HCT116 (cell line): ENCODE measurements around the gene ACACB. TPM values are rescaled to one million over a fixed set of nuclear protein-coding genes. Genes with fewer than 3 reads are reported as not detected.

Experiments used
- ATAC-seq: fragments of 200-7000 bp; cut with Tn5 transposase; 2 replicates; pipeline ENCODE4 v1.9.1; 2020; ENCODE audit warnings: mild to moderate bottlenecking, moderate library complexity
- BruUV-seq: library from RNA; stranded (reverse); fragments of 400-500 nt; replicated peaks from 2 replicates; lab custom pipeline; 2021; lab: Mats Ljungman, UMichigan
- CTCF ChIA-PET: fragments of 300-600 bp; sonication (Branson Sonifier 250); formaldehyde crosslinking; loops from one replicate; lab custom pipeline; 2021; ENCODE audit warnings: antibody characterized with exemption; lab: Charles Lee
- POLR2A ChIA-PET: fragments of 300-600, 350-600 bp; sonication (Branson Sonifier 250); formaldehyde crosslinking; loops from one replicate; lab custom pipeline; 2021; ENCODE audit warnings: antibody characterized with exemption; lab: Charles Lee
- RAD21 ChIA-PET, 2 experiments: fragments of 300-600 bp; sonication (Branson Sonifier 250); formaldehyde crosslinking; loops; one replicate each; lab custom pipeline; 2023; ENCODE audit warnings: low total read pairs in 2 of 2; ENCODE audit not compliant: uncharacterized antibody in 2 of 2, unreplicated experiment in 2 of 2, low non-redundant PET in 1 of 2; lab: Charles Lee
- DNase-seq: peaks from one replicate; pipeline ENCODE4 v3.0.0-alpha.2; 2010; ENCODE audit warnings: low read depth, low spot score
- H2AFZ ChIP-seq: fragments of 200-600 bp; shearing (Covaris generic), sonication (generic); 2 replicates; pipeline ENCODE4 v1.6.1; 2017; ENCODE audit warnings: low read depth, mixed run types, mixed read lengths, antibody characterized with exemption, low read length; ENCODE audit not compliant: poor library complexity, severe bottlenecking
- H3K27ac ChIP-seq: 2 replicates; pipeline ENCODE4 v1.5.1; 2012; ENCODE audit warnings: low read depth, low read length
- H3K27me3 ChIP-seq: fragments of 200-600 bp; sonication (generic); 2 replicates; pipeline ENCODE4 v1.6.1; 2016; ENCODE audit warnings: mixed run types, low read length, mixed read lengths; ENCODE audit not compliant: insufficient read depth
- H3K36me3 ChIP-seq, 2 experiments: fragments of 200-500 bp in 1 of 2; fragments of 200-600 bp in 1 of 2; sonication (Bioruptor generic) in 1 of 2; sonication (generic) in 1 of 2; 2 replicates each; pipeline versions ENCODE4 v1.5.1 to v1.6.1; 2014 to 2016; ENCODE audit warnings: low read length in 2 of 2, inconsistent platforms in 1 of 2, mixed read lengths in 1 of 2, mixed run types in 1 of 2; ENCODE audit not compliant: insufficient read depth in 2 of 2, control insufficient read depth in 1 of 2
- H3K4me1 ChIP-seq, 2 experiments: fragments of 200-600 bp in 1 of 2; sonication (generic) in 1 of 2; 2 replicates each; pipeline versions ENCODE4 v1.5.1 to v1.6.1; 2012 to 2017; ENCODE audit warnings: low read length in 2 of 2, inconsistent platforms in 1 of 2, mild to moderate bottlenecking in 1 of 2, mixed read lengths in 1 of 2, mixed run types in 1 of 2, moderate library complexity in 1 of 2; ENCODE audit not compliant: insufficient read depth in 2 of 2, control insufficient read depth in 1 of 2
- H3K4me2 ChIP-seq: fragments of 200-600 bp; sonication (generic); 2 replicates; pipeline ENCODE4 v1.6.1; 2017; ENCODE audit warnings: mixed run types, low read length, mixed read lengths
- H3K4me3 ChIP-seq, 2 experiments: fragments of 200-600 bp in 1 of 2; sonication (generic) in 1 of 2; replicated peaks in 1 of 2; 2 replicates each; pipeline ENCODE4 v1.5.1; 2011 to 2016; ENCODE audit warnings: low read length in 2 of 2, control low read depth in 1 of 2, low read depth in 1 of 2, mild to moderate bottlenecking in 1 of 2, mixed read lengths in 1 of 2, mixed run types in 1 of 2
- H3K79me2 ChIP-seq: fragments of 200-600 bp; sonication (generic); 2 replicates; pipeline ENCODE4 v1.6.1; 2017; ENCODE audit warnings: mild to moderate bottlenecking, mixed run types, low read length, moderate library complexity, mixed read lengths; ENCODE audit not compliant: insufficient read depth
- H3K9ac ChIP-seq: fragments of 200-600 bp; sonication (generic); 2 replicates; pipeline ENCODE4 v1.6.1; 2016; ENCODE audit warnings: low read length, mixed read lengths
- H3K9me2 ChIP-seq: fragments of 200-600 bp; sonication (generic), shearing (Covaris generic); 2 replicates; pipeline ENCODE4 v1.6.1; 2017; ENCODE audit warnings: mixed run types, mild to moderate bottlenecking, moderate library complexity; ENCODE audit not compliant: insufficient read depth
- H3K9me3 ChIP-seq, 2 experiments: fragments of 200-500 bp in 1 of 2; fragments of 200-600 bp in 1 of 2; sonication (Bioruptor generic) in 1 of 2; sonication (generic) in 1 of 2; 2 replicates each; pipeline ENCODE4 v1.6.1; 2014 to 2017; ENCODE audit warnings: low read length in 2 of 2, mixed read lengths in 2 of 2, inconsistent platforms in 1 of 2, low read depth in 1 of 2, mild to moderate bottlenecking in 1 of 2, mixed run types in 1 of 2, moderate library complexity in 1 of 2; ENCODE audit not compliant: control insufficient read depth in 1 of 2, insufficient read depth in 1 of 2
- H4K20me1 ChIP-seq: fragments of 200-600 bp; sonication (generic), shearing (Covaris generic); 2 replicates; pipeline ENCODE4 v1.6.1; 2017; ENCODE audit warnings: mixed run types, mild to moderate bottlenecking, moderate library complexity; ENCODE audit not compliant: insufficient read depth
- CBX3 ChIP-seq: IDR thresholded peaks from 2 replicates; pipeline ENCODE4 v1.6.1; 2012; ENCODE audit warnings: low read depth
- CEBPB ChIP-seq: IDR thresholded peaks from 2 replicates; pipeline ENCODE4 v1.6.1; 2012; ENCODE audit warnings: low read depth
- EGR1 ChIP-seq: IDR thresholded peaks from 2 replicates; pipeline ENCODE4 v1.6.1; 2012; ENCODE audit warnings: low read depth
- EZH2 ChIP-seq: fragments of 200-600 bp; sonication (generic); IDR thresholded peaks from 2 replicates; pipeline ENCODE4 v1.6.1; 2017; ENCODE audit warnings: antibody characterized with exemption, mixed run types
- EZH2phosphoT487 ChIP-seq: fragments of 200-600 bp; IDR thresholded peaks from 2 replicates; pipeline ENCODE4 v1.6.1; 2018; ENCODE audit warnings: antibody characterized with exemption, borderline replicate concordance
- FOSL1 ChIP-seq: IDR thresholded peaks from 2 replicates; pipeline ENCODE4 v1.6.1; 2012; ENCODE audit warnings: low read depth
- POLR2A ChIP-seq: IDR thresholded peaks from 2 replicates; pipeline ENCODE4 v1.7.0; 2011; ENCODE audit warnings: borderline replicate concordance; ENCODE audit not compliant: insufficient read depth, insufficient read length; ENCODE audit errors: extremely low read depth
- RAD21 ChIP-seq: IDR thresholded peaks from 2 replicates; pipeline ENCODE4 v1.6.1; 2012; ENCODE audit warnings: low read depth, mild to moderate bottlenecking
- SIN3A ChIP-seq: IDR thresholded peaks from 2 replicates; pipeline ENCODE4 v1.6.1; 2012; ENCODE audit warnings: low read depth
- TCF7L2 ChIP-seq: IDR thresholded peaks from 2 replicates; pipeline ENCODE4 v1.7.0; 2011; ENCODE audit warnings: borderline replicate concordance, inconsistent platforms; ENCODE audit not compliant: insufficient read depth, insufficient read length; ENCODE audit errors: extremely low read depth
- YY1 ChIP-seq: IDR thresholded peaks from 2 replicates; pipeline ENCODE4 v1.6.1; 2011; ENCODE audit warnings: low read length, low read depth, moderate library complexity, mild to moderate bottlenecking; ENCODE audit not compliant: insufficient replicate concordance; ENCODE audit errors: extremely low read depth
- ZFX ChIP-seq: fragments of 450-650 bp; IDR thresholded peaks from 2 replicates; pipeline ENCODE4 v1.6.1; 2017
- intact Hi-C: fragments of 100-400 bp; cut with micrococcal nuclease; formaldehyde crosslinking; loops from 2 replicates; pipeline ENCODE4 v1.10.0; 2022
- total RNA-seq: library from RNA; stranded (reverse); gene quantifications from one replicate; pipeline ENCODE4 v1.2.1, GENCODE V29; 2021; ENCODE audit not compliant: unreplicated experiment
- TF ChIP-seq, protein P1 (sequence below), 3 experiments: fragments of 200-600 bp in 1 of 3; sonication (generic) in 1 of 3; IDR thresholded peaks in 2 of 3; conservative IDR thresholded peaks in 1 of 3; 2 replicates each; pipeline ENCODE4 v1.5.1; 2012 to 2017; ENCODE audit warnings: low read depth in 2 of 3, low read length in 2 of 3, antibody characterized with exemption in 1 of 3, borderline replicate concordance in 1 of 3, control low read depth in 1 of 3, mild to moderate bottlenecking in 1 of 3, mixed read lengths in 1 of 3, mixed run types in 1 of 3, moderate library complexity in 1 of 3; ENCODE audit not compliant: insufficient read depth in 1 of 3
- TF ChIP-seq, protein P2 (sequence below): IDR thresholded peaks from 2 replicates; pipeline ENCODE4 v1.6.1; 2011; ENCODE audit warnings: mild to moderate bottlenecking, low read length, moderate library complexity; ENCODE audit not compliant: insufficient replicate concordance; ENCODE audit errors: extremely low read depth
- TF ChIP-seq, protein P3 (sequence below): IDR thresholded peaks from 2 replicates; pipeline ENCODE4 v1.6.1; 2012
- TF ChIP-seq, protein P4 (sequence below): IDR thresholded peaks from 2 replicates; pipeline ENCODE4 v1.6.1; 2012

ACACB gene
- total RNA-seq, 1 experiment from 2014 or later: 11.1 TPM

DNA sequence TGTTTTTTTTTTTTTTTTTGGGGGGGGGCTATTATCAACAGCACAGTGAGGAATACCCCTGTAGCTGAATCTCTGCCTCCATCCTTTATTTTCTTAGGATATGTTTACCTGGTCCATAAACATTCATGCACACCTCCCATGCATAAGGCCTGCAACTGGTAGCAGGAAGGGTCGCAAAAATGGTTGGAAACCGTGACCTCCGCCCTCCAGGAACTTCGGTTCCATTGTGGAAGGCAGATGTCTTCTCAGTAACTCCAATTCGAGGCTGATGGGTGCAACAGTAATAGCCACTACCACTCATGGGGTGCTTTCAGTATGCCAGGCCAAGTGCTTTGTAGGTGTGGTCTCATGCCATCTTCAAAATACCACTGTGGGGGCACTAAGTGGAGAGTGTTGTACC, 40.2 kb downstream of the ACACB start:
- Histone ChIP-seq H3K9ac (no peak overlapping the region), H4K20me1 (no peaks in the 10 kb centered on the region), H3K79me2 (no peaks in the 10 kb centered on the region), H3K9me2 (no peaks in the 10 kb centered on the region), H3K9me3 (no peaks in the 10 kb centered on the region), H3K4me1 (peaks cover 9 to 19% of the 10 kb centered on the region in 2 experiments; a peak in 3 of 4 replicates), H3K27ac (no peak overlapping the region), H3K4me3 (no peak overlapping the region), H2AFZ (no peak overlapping the region), H3K27me3 (no peaks in the 10 kb centered on the region), H3K36me3 (no peaks in the 10 kb centered on the region), H3K4me2 (no peak overlapping the region)
- TF ChIP-seq YY1: no peak
- TF ChIP-seq POLR2A: no peak
- no peak for TF ChIP-seq EGR1
- TF ChIP-seq RAD21: no peak
- no peak for TF ChIP-seq CEBPB
- no peak for TF ChIP-seq TCF7L2
- TF ChIP-seq, protein P1, sequence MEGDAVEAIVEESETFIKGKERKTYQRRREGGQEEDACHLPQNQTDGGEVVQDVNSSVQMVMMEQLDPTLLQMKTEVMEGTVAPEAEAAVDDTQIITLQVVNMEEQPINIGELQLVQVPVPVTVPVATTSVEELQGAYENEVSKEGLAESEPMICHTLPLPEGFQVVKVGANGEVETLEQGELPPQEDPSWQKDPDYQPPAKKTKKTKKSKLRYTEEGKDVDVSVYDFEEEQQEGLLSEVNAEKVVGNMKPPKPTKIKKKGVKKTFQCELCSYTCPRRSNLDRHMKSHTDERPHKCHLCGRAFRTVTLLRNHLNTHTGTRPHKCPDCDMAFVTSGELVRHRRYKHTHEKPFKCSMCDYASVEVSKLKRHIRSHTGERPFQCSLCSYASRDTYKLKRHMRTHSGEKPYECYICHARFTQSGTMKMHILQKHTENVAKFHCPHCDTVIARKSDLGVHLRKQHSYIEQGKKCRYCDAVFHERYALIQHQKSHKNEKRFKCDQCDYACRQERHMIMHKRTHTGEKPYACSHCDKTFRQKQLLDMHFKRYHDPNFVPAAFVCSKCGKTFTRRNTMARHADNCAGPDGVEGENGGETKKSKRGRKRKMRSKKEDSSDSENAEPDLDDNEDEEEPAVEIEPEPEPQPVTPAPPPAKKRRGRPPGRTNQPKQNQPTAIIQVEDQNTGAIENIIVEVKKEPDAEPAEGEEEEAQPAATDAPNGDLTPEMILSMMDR (IDR thresholded peaks at IDR 0.05 in 2 of 3, conservative IDR thresholded peaks at IDR 0.05 in 1 of 3; ENCODE audit: borderline replicate concordance in 1 of 3, insufficient read depth in 1 of 3, low read depth in 2 of 3, low read length in 2 of 3): no peak
- no peak for TF ChIP-seq SIN3A
- no peak for TF ChIP-seq EZH2phosphoT487
- TF ChIP-seq EZH2: no peak
- no peak for TF ChIP-seq FOSL1
- TF ChIP-seq, protein P2, sequence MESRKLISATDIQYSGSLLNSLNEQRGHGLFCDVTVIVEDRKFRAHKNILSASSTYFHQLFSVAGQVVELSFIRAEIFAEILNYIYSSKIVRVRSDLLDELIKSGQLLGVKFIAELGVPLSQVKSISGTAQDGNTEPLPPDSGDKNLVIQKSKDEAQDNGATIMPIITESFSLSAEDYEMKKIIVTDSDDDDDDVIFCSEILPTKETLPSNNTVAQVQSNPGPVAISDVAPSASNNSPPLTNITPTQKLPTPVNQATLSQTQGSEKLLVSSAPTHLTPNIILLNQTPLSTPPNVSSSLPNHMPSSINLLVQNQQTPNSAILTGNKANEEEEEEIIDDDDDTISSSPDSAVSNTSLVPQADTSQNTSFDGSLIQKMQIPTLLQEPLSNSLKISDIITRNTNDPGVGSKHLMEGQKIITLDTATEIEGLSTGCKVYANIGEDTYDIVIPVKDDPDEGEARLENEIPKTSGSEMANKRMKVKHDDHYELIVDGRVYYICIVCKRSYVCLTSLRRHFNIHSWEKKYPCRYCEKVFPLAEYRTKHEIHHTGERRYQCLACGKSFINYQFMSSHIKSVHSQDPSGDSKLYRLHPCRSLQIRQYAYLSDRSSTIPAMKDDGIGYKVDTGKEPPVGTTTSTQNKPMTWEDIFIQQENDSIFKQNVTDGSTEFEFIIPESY: no peak
- TF ChIP-seq, protein P3, sequence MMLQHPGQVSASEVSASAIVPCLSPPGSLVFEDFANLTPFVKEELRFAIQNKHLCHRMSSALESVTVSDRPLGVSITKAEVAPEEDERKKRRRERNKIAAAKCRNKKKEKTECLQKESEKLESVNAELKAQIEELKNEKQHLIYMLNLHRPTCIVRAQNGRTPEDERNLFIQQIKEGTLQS: no peak
- TF ChIP-seq, protein P4, sequence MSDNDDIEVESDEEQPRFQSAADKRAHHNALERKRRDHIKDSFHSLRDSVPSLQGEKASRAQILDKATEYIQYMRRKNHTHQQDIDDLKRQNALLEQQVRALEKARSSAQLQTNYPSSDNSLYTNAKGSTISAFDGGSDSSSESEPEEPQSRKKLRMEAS: no peak
- no peak for TF ChIP-seq CBX3
- no peak for TF ChIP-seq ZFX
- RAD21 ChIA-PET: no interaction called here
- ATAC-seq (no peak), DNase-seq (no peak)
- CTCF ChIA-PET: no interaction called here
- intact Hi-C loops: no loop called here
- no TSS peak for BruUV-seq
- POLR2A ChIA-PET: no interaction called here
